Tongue (tissue), 2 donors: Measurements from ENCODE around the gene MEIS3. TPM values are rescaled to one million over a fixed set of nuclear protein-coding genes. Genes with fewer than 3 reads are reported as not detected.

Source experiments
- DNase-seq: peaks from one replicate; pipeline ENCODE4 v3.0.0-alpha.2; 2015
- total RNA-seq: library from RNA; depleted of rRNA; stranded (reverse); fragments of >200 nt; gene quantifications from one replicate; pipeline ENCODE4 v1.2.3, GENCODE V29; 2014

The MEIS3 gene
- total RNA-seq, 1 donor from 2014 or later, result 9.9 TPM

GRCh38 chr19:47357788-47358680, 61.3 kb downstream of the MEIS3 start:
- no peak for DNase-seq

DNA sequence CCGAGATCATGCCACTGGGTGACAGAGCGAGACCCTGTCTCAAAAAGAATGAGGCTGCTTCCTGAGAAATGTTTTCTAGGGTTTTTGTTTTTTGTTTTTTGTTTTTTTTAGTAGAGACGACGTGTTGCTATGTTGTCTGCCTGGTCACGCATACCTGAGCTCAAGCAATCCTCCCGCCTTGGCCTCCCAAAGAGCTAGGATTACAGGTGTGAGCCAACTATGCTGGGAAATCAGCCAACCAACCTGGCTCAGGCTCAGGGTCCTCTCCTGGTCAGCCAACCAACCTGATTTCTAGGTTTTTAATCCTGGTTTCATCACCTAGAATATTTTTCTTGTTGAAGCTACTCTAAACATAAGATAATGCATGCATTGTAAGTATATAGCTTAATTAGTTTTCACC, 62.4 kb downstream of the MEIS3 start:
- DNase-seq, result no peak

GRCh38 chr19:47353307-47353712, 66.0 kb downstream of the MEIS3 start:
- no peak for DNase-seq

Other genes with a start within 250 kb of the MEIS3 start
- 8.3 TPM for gene BBC3, start 188.3 kb downstream of the MEIS3 start, total RNA-seq
- gene CCDC9, start 163.0 kb downstream of the MEIS3 start, total RNA-seq, result 11.0 TPM
- 4.8 TPM for gene INAFM1, start 144.6 kb downstream of the MEIS3 start, total RNA-seq
- 1.2 TPM for gene C5AR1, start 109.7 kb downstream of the MEIS3 start, total RNA-seq
- 0.31 TPM for gene C5AR2, start 87.4 kb downstream of the MEIS3 start, total RNA-seq
- gene DHX34, start 70.2 kb downstream of the MEIS3 start, total RNA-seq, result 9.3 TPM
- gene SLC8A2, start 52.4 kb upstream of the MEIS3 start, total RNA-seq, result not detected
- gene KPTN, start 64.7 kb upstream of the MEIS3 start, total RNA-seq, result 3.8 TPM
- 49.4 TPM for gene NAPA, start 95.5 kb upstream of the MEIS3 start, total RNA-seq
- gene ZNF541, start 153.6 kb upstream of the MEIS3 start, total RNA-seq, result 0.10 TPM
- gene BICRA, start 189.6 kb upstream of the MEIS3 start, total RNA-seq, result 10.8 TPM